GM21381 (cell line): ENCODE measurements around the gene CTBP2.
A peak's percentile ranks its signal among the peaks of the same experiment; 100 is the strongest.

Experiments
- ATAC-seq: cut with Tn5 transposase; IDR thresholded peaks from one replicate; pipeline ENCODE4 v1.9.1; 2021; ENCODE audit warnings: mild to moderate bottlenecking, moderate library complexity; ENCODE audit not compliant: unreplicated experiment

Gene CTBP2

DNA sequence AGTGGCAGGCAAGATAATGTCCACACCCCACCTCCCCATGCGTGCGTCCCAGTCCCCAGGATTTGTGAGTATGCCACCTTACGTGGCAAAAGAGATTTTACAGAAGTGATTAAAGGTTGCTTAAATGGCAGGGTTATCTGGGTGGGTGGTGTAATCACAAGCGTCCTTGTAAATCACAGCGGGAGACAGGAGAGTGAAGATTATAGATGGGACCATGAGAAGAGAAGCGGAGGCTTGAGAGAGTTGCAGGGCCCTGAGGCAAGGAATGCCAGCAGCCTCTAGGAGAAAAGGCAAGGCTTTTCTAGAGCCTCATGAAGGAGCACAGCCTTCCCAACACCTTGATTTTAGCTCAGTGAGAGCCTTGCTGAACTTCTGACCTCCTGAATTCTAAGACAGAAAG is 208.2 kb downstream of the CTBP2 start:
- ATAC-seq, result no peak

GRCh38 chr10:124949543-124949942 is 210.8 kb downstream of the CTBP2 start:
- ATAC-seq, result no peak

GRCh38 chr10:124946945-124947344 is 213.4 kb downstream of the CTBP2 start:
- ATAC-seq, result peak; percentile 53

GRCh38 chr10:124944982-124945381 is 215.4 kb downstream of the CTBP2 start:
- no peak for ATAC-seq

- no peak for ATAC-seq
These were observed 216.9 kb downstream of the CTBP2 start for GRCh38 chr10:124943301-124944092.

GRCh38 chr10:124942317-124943169 is 217.8 kb downstream of the CTBP2 start:
- ATAC-seq, result no peak

- no peak for ATAC-seq
These were observed 218.5 kb downstream of the CTBP2 start, which contains the start of gene ZRANB1 for GRCh38 chr10:124941823-124942222. TSS of gene ZRANB1 (plus strand) at chr10:124942123. CDS start at chr10:124942494, 371 bp downstream.

GRCh38 chr10:124939290-124939689 is 221.1 kb downstream of the CTBP2 start:
- no peak for ATAC-seq

GRCh38 chr10:124936813-124937212 is 223.6 kb downstream of the CTBP2 start:
- no peak for ATAC-seq

GRCh38 chr10:124935946-124936345 is 224.4 kb downstream of the CTBP2 start:
- no peak for ATAC-seq
